Fibroblast of the aortic adventitia (primary cell): ENCODE data around the gene AGTR1. TPM values are rescaled to one million over a fixed set of nuclear protein-coding genes. Genes with fewer than 3 reads are reported as not detected.
A peak's percentile ranks its signal among the peaks of the same experiment; 100 is the strongest.

Experiments used
- DNase-seq: peaks from one replicate; pipeline ENCODE4 v3.0.0-alpha.2; 2010; ENCODE audit warnings: low read depth
- H3K4me3 ChIP-seq: 2 replicates; pipeline ENCODE4 v1.5.1; 2011; ENCODE audit warnings: low read depth, mild to moderate bottlenecking, control low read depth, low read length, moderate library complexity
- small RNA-seq: library from RNA; depleted of rRNA; stranded (forward); fragments of <200 nt; gene quantifications from one replicate; pipeline ENCODE3, GENCODE V24; 2012
- total RNA-seq: library from RNA; depleted of rRNA; stranded (reverse); fragments of >200 nt; gene quantifications from 2 replicates; pipeline ENCODE4 v1.2.3, GENCODE V29; 2012; ENCODE audit warnings: low replicate concordance
- TF ChIP-seq, protein P1 (sequence below): IDR thresholded peaks from 2 replicates; pipeline ENCODE4 v1.5.1; 2011; ENCODE audit warnings: mild to moderate bottlenecking, low read length, control low read depth, inconsistent platforms; ENCODE audit not compliant: insufficient read depth

AGTR1 gene
- total RNA-seq, 1 donor: 3.2 TPM

GRCh38 chr3:148790370-148790769 is 92.7 kb downstream of the AGTR1 start:
- TF ChIP-seq, protein P1, sequence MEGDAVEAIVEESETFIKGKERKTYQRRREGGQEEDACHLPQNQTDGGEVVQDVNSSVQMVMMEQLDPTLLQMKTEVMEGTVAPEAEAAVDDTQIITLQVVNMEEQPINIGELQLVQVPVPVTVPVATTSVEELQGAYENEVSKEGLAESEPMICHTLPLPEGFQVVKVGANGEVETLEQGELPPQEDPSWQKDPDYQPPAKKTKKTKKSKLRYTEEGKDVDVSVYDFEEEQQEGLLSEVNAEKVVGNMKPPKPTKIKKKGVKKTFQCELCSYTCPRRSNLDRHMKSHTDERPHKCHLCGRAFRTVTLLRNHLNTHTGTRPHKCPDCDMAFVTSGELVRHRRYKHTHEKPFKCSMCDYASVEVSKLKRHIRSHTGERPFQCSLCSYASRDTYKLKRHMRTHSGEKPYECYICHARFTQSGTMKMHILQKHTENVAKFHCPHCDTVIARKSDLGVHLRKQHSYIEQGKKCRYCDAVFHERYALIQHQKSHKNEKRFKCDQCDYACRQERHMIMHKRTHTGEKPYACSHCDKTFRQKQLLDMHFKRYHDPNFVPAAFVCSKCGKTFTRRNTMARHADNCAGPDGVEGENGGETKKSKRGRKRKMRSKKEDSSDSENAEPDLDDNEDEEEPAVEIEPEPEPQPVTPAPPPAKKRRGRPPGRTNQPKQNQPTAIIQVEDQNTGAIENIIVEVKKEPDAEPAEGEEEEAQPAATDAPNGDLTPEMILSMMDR: no peak
- no peak for DNase-seq
- no peak overlapping the region for H3K4me3 ChIP-seq

DNA sequence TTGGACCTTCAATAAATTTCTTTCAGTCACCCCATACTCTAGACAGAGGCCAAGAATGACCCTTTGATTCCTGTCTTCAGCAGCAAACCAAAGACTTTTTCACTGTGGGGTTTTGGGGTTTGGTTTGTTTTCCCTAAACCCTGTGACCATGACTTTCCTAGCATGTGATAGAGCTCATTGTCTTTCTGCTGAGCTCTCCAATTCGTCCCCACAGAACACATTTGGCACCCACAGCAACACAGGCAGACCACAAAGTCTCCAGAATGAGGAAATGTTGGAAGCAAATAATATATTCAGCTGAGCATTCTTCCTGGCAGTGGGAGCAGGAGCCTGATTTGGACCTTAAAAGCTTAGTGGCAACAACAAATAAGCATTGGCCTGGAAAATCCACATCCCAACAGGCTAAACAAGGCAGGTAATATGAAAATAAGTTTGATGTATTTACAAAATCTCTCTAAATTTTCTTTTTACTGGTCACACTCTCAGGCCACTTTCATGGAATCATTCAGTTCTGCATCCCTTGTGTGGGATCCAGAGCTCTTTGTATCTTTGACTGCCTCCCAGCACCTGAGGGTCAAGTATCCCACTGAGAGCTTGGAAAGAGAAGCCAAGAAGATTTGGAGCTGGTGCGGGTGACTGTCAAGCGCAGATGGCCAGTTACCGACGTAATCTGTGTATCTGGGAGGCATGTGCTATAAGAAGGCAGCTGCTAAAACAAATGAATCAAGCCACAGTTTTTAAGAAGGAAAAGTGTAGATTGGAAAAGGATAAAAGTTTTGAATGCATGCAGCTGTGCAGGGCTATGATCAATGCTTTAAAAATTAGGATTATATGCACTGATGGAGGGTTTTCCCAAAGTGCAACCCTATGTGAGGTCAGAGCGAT is 93.4 kb downstream of the AGTR1 start:
- TF ChIP-seq, protein P1: no peak
- peak; percentile 44 for DNase-seq

DNA sequence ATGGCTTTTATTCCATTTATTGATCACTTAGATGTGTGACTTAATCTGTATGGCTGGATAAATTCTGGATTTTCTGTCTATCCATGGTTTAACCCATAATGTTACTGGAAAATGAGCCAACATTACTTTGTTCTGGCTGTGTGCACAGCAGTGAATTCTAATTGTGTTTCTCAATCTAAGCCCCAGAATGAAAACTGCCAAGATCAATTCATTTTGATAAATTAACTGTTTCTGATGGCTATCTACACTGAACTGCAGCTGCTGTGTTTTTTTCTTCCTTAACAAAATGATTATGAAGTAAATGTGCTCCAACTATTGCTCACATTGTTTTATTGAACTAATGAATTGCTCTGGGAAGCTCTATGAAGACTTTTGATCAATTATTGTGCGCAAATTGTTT is 94.2 kb downstream of the AGTR1 start:
- H3K4me3 ChIP-seq: no peak overlapping the region
- TF ChIP-seq, protein P1: no peak
- no peak for DNase-seq

More for the DNA sequence above, 93.4 kb downstream of the AGTR1 start:
- H3K4me3 ChIP-seq: no peak overlapping the region

- H3K4me3 ChIP-seq: no peak overlapping the region
- no peak for DNase-seq
- TF ChIP-seq, protein P1: no peak
These were observed 94.8 kb downstream of the AGTR1 start for GRCh38 chr3:148792516-148792915.

Small RNA genes within 50 kb of the gene (small RNA-seq; reads per million reads assigned to genes)
- not detected for gene RPL38P1

Other genes starting within 250 kb of the AGTR1 start
- gene CPB1, start 129.9 kb downstream of the AGTR1 start, total RNA-seq: 0.18 and 5.6 TPM in 2 replicates
- gene CPA3, start 167.4 kb downstream of the AGTR1 start, total RNA-seq: 0.18 and 1.6 TPM in 2 replicates